Activated B cell treated with CpG ODN at 0.5 μM for 24 hours (primary cell): ENCODE measurements around the gene TMEM135. TPM values are rescaled to one million over a fixed set of nuclear protein-coding genes. Genes with fewer than 3 reads are reported as not detected.

Experiments
- ATAC-seq: fragments of 200-7000 bp; cut with Tn5 transposase; one replicate; pipeline ENCODE4 v1.10.0; 2021; ENCODE audit warnings: low read depth, mild to moderate bottlenecking, moderate library complexity
- CTCF ChIA-PET: fragments of 350-600 bp; sonication (Branson Sonifier 250); formaldehyde crosslinking; loops from one replicate; lab custom pipeline; 2021; ENCODE audit warnings: antibody characterized with exemption; lab: Charles Lee
- POLR2A ChIA-PET: fragments of 350-600 bp; sonication (Branson Sonifier 250); formaldehyde crosslinking; loops from one replicate; lab custom pipeline; 2021; ENCODE audit warnings: antibody characterized with exemption; lab: Charles Lee
- DNase-seq: peaks from one replicate; pipeline ENCODE4 v3.0.0; 2022
- H3K27ac Mint-ChIP-seq: one replicate; pipeline ENCODE4 v1.8.0; 2020; ENCODE audit warnings: mixed read lengths
- H3K27me3 Mint-ChIP-seq: one replicate; pipeline ENCODE4 v1.8.0; 2021; ENCODE audit warnings: mixed read lengths
- H3K36me3 Mint-ChIP-seq: one replicate; pipeline ENCODE4 v1.8.0; 2021; ENCODE audit warnings: low read depth, mixed read lengths
- H3K4me1 Mint-ChIP-seq: one replicate; pipeline ENCODE4 v1.8.0; 2021; ENCODE audit warnings: mixed read lengths
- H3K4me3 Mint-ChIP-seq: one replicate; pipeline ENCODE4 v1.8.0; 2020; ENCODE audit warnings: mild to moderate bottlenecking, mixed read lengths
- H3K9me3 Mint-ChIP-seq: one replicate; pipeline ENCODE4 v1.8.0; 2020; ENCODE audit warnings: mixed read lengths
- CTCF ChIP-seq: fragments of 200-600 bp; IDR thresholded peaks from one replicate; pipeline ENCODE4 v1.8.0; 2022; ENCODE audit warnings: antibody characterized with exemption, mild to moderate bottlenecking
- intact Hi-C: fragments of 100-400 bp; cut with micrococcal nuclease; formaldehyde crosslinking; loops from one replicate; pipeline ENCODE4 v1.15.1; 2024
- total RNA-seq: library from RNA; stranded (reverse); gene quantifications from 2 replicates; pipeline ENCODE4 v1.2.3, GENCODE V29; 2022

TMEM135 gene
- total RNA-seq, 1 donor from 2014 or later: 10.1 TPM

- no peaks in the 10 kb centered on the region for H3K36me3 Mint-ChIP-seq
- intact Hi-C loops: loop anchor here (1.0 kb wide), 3 partner anchors 412 to 1201 kb away; no protein-coding TSS in a partner anchor
- ChIA-PET POLR2A (no interaction called here), CTCF (interaction anchor here (1.0 to 2.3 kb wide), 3 partner anchors 68 to 1200 kb away, joined by 8 to 14 read pairs (median 9); no protein-coding TSS in a partner anchor)
- H3K4me1 Mint-ChIP-seq: peaks cover 14% of the 10 kb centered on the region
- no peak for TF ChIP-seq CTCF
- H3K9me3 Mint-ChIP-seq: no peaks in the 10 kb centered on the region
- DNase-seq (no peak), ATAC-seq (no peak)
- no peaks in the 10 kb centered on the region for H3K27me3 Mint-ChIP-seq
- no peak overlapping the region for H3K4me3 Mint-ChIP-seq
- H3K27ac Mint-ChIP-seq: no peak overlapping the region
These were observed 313.9 kb downstream of the TMEM135 start for GRCh38 chr11:87351676-87352075.

- no peaks in the 10 kb centered on the region for H3K9me3 Mint-ChIP-seq
- ChIA-PET CTCF (interaction anchor here (1.0 to 2.3 kb wide), 5 partner anchors 66 to 1199 kb away, joined by 6 to 16 read pairs (median 9); no protein-coding TSS in a partner anchor), POLR2A (no interaction called here)
- DNase-seq: peak; percentile 75
- no peak overlapping the region for H3K4me3 Mint-ChIP-seq
- no peaks in the 10 kb centered on the region for H3K36me3 Mint-ChIP-seq
- no peak overlapping the region for H3K27ac Mint-ChIP-seq
- peak; percentile 95 for ATAC-seq
- H3K4me1 Mint-ChIP-seq: peaks cover 14% of the 10 kb centered on the region
- peak; percentile 88 for TF ChIP-seq CTCF
- H3K27me3 Mint-ChIP-seq: no peaks in the 10 kb centered on the region
- intact Hi-C loops: loop anchor here (1.0 kb wide), 3 partner anchors 414 to 1199 kb away; no protein-coding TSS in a partner anchor
These were observed 315.3 kb downstream of the TMEM135 start for GRCh38 chr11:87352759-87353707.

- Mint-ChIP-seq H3K4me1 (peaks cover 14% of the 10 kb centered on the region), H3K36me3 (no peaks in the 10 kb centered on the region), H3K27me3 (no peaks in the 10 kb centered on the region), H3K9me3 (no peaks in the 10 kb centered on the region), H3K4me3 (no peak overlapping the region), H3K27ac (no peak overlapping the region)
- ChIA-PET POLR2A (no interaction called here), CTCF (interaction anchor here (1.6 to 2.3 kb wide), 3 partner anchors 67 to 1198 kb away, joined by 6 to 16 read pairs (median 14); no protein-coding TSS in a partner anchor)
- intact Hi-C loops: no loop called here
- TF ChIP-seq CTCF: no peak
- DNase-seq (no peak), ATAC-seq (no peak)
These were observed 316.1 kb downstream of the TMEM135 start for GRCh38 chr11:87353771-87354345.

GRCh38 chr11:87355596-87355995 lies 317.9 kb downstream of the TMEM135 start:
- no peak overlapping the region for H3K4me3 Mint-ChIP-seq
- ATAC-seq (no peak), DNase-seq (no peak)
- POLR2A ChIA-PET: no interaction called here
- peaks cover 14% of the 10 kb centered on the region for H3K4me1 Mint-ChIP-seq
- no peak for TF ChIP-seq CTCF
- intact Hi-C loops: no loop called here
- CTCF ChIA-PET: interaction anchor here (2.1 to 2.9 kb wide), 2 partner anchors 65 to 1197 kb away, joined by 7 to 15 read pairs; no protein-coding TSS in a partner anchor
- no peak overlapping the region for H3K27ac Mint-ChIP-seq
- no peaks in the 10 kb centered on the region for H3K27me3 Mint-ChIP-seq
- no peaks in the 10 kb centered on the region for H3K9me3 Mint-ChIP-seq
- H3K36me3 Mint-ChIP-seq: no peaks in the 10 kb centered on the region
